Karpas-422 (cell line): ENCODE data around the gene RIOK2. TPM values are rescaled to one million over a fixed set of nuclear protein-coding genes. Genes with fewer than 3 reads are reported as not detected.

Experiments
- DNase-seq: peaks from one replicate; pipeline ENCODE4 v3.0.0-alpha.2; 2015
- H2AFZ ChIP-seq: fragments of 200-600 bp; sonication (generic); 2 replicates; pipeline ENCODE4 v1.6.1; 2014; ENCODE audit warnings: antibody characterized with exemption, low read length, mixed read lengths
- H3K27ac ChIP-seq: fragments of 200-600 bp; sonication (generic); 2 replicates; pipeline ENCODE4 v1.5.1; 2014; ENCODE audit warnings: mild to moderate bottlenecking, low read length, moderate library complexity
- H3K27me3 ChIP-seq: fragments of 200-600 bp; sonication (generic); 2 replicates; pipeline ENCODE4 v1.6.1; 2014; ENCODE audit warnings: low read length, mixed read lengths
- H3K36me3 ChIP-seq: fragments of 200-600 bp; sonication (generic); 2 replicates; pipeline ENCODE4 v1.6.1; 2014; ENCODE audit warnings: low read length, mixed read lengths; ENCODE audit not compliant: insufficient read depth
- H3K4me1 ChIP-seq: fragments of 200-600 bp; sonication (generic); 2 replicates; pipeline ENCODE4 v1.6.1; 2014; ENCODE audit warnings: mild to moderate bottlenecking, low read length, mixed read lengths
- H3K4me2 ChIP-seq: fragments of 200-600 bp; sonication (generic); 2 replicates; pipeline ENCODE4 v1.6.1; 2014; ENCODE audit warnings: low read length, low read depth, mild to moderate bottlenecking; ENCODE audit not compliant: poor library complexity, severe bottlenecking
- H3K4me3 ChIP-seq: fragments of 200-600 bp; sonication (generic); 2 replicates; pipeline ENCODE4 v1.5.1; 2014; ENCODE audit warnings: mild to moderate bottlenecking, antibody characterized with exemption, low read length, mixed read lengths
- H3K79me2 ChIP-seq: fragments of 200-600 bp; sonication (generic); 2 replicates; pipeline ENCODE4 v1.6.1; 2014; ENCODE audit warnings: mild to moderate bottlenecking, low read length, mixed read lengths
- H3K9ac ChIP-seq: fragments of 200-600 bp; sonication (generic); 2 replicates; pipeline ENCODE4 v1.6.0; 2014; ENCODE audit warnings: low read length
- H3K9me2 ChIP-seq: fragments of 200-600 bp; sonication (generic), shearing (Covaris generic); replicated peaks from 2 replicates; pipeline ENCODE4 v1.6.0; 2014; ENCODE audit warnings: mild to moderate bottlenecking, low read length, moderate library complexity; ENCODE audit not compliant: insufficient read depth
- H3K9me3 ChIP-seq: fragments of 300-700, 200-600 bp; sonication (generic); 2 replicates; pipeline ENCODE4 v1.6.1; 2014; ENCODE audit warnings: low read length, mixed read lengths
- H4K20me1 ChIP-seq: fragments of 200-600 bp; sonication (generic); 2 replicates; pipeline ENCODE4 v1.6.1; 2014; ENCODE audit warnings: mild to moderate bottlenecking, antibody characterized with exemption, low read length, low read depth; ENCODE audit not compliant: insufficient read depth
- total RNA-seq: library from RNA; depleted of rRNA; stranded (reverse); fragments of >200 nt; shearing (Covaris generic); gene quantifications from 2 replicates; pipeline ENCODE4 v1.2.3, GENCODE V29; 2014; ENCODE audit warnings: low replicate concordance

The RIOK2 gene
- total RNA-seq, 1 experiment from 2014 or later: 28.9 TPM

DNA sequence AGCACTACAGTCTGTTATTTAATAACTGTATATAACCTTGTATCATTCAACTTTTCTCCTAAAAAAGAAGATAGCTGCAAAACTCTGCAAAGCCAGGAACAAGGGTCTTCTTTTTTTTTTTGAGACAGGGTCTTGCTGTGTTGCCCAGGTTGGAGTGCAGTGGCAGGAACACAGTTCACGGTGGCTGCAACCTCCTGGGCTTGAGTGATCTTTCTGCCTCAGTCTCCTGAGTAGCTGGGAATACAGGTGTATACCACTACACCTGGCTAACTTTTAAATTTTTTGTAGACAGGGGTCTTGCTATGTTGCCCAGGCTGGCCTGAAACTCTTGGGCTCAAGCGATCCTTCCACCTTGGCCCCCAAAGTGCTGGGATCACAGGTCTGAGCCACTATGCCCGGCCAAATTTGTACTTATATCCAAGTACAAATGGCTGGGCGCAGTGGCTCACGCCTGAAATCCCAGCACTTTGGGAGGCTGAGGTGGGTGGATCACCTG is 19.2 kb downstream of the RIOK2 start:
- no peaks in the 10 kb centered on the region for H3K9me3 ChIP-seq
- no peak overlapping the region for H3K4me3 ChIP-seq
- H3K79me2 ChIP-seq: peaks cover 6% of the 10 kb centered on the region; the same call in 1 of the 2 replicates
- H3K4me1 ChIP-seq: peaks cover 13% of the 10 kb centered on the region
- no peak overlapping the region for H2AFZ ChIP-seq
- H3K4me2 ChIP-seq: no peak overlapping the region
- peaks cover 53% of the 10 kb centered on the region for H3K36me3 ChIP-seq
- no peak overlapping the region for H3K27ac ChIP-seq
- no peaks in the 10 kb centered on the region for H3K27me3 ChIP-seq
- no peak for DNase-seq
- H3K9me2 ChIP-seq: no peaks in the 10 kb centered on the region
- no peak overlapping the region for H3K9ac ChIP-seq
- no peaks in the 10 kb centered on the region for H4K20me1 ChIP-seq

DNA sequence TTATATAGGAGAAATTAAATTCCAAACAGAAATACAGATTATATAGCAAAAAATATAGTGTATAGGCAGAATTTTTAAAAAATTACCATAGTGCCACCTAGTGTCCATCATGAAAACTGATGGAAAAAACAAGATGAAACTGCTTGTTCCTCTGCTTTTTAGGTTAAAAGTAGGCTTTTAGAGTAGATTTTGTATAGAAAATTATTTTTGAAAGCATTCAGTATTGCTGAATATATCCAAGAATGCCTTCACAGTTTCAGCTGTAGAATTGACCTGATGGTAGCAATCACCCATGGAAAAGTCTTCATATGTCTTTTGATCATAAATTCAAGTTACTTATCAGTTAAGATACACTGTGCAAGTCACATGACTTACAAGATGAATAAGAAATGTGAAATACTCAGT is 19.7 kb downstream of the RIOK2 start:
- Histone ChIP-seq H3K9me2 (no peaks in the 10 kb centered on the region), H3K79me2 (peaks cover 6% of the 10 kb centered on the region; the same call in 1 of the 2 replicates), H3K27me3 (no peaks in the 10 kb centered on the region), H2AFZ (no peak overlapping the region), H3K36me3 (peaks cover 52% of the 10 kb centered on the region), H3K27ac (no peak overlapping the region), H3K9ac (no peak overlapping the region), H3K4me3 (no peak overlapping the region), H3K4me2 (no peak overlapping the region), H3K9me3 (peaks cover 3% of the 10 kb centered on the region), H4K20me1 (no peaks in the 10 kb centered on the region), H3K4me1 (peaks cover 13% of the 10 kb centered on the region)
- peak; percentile 59 for DNase-seq

DNA sequence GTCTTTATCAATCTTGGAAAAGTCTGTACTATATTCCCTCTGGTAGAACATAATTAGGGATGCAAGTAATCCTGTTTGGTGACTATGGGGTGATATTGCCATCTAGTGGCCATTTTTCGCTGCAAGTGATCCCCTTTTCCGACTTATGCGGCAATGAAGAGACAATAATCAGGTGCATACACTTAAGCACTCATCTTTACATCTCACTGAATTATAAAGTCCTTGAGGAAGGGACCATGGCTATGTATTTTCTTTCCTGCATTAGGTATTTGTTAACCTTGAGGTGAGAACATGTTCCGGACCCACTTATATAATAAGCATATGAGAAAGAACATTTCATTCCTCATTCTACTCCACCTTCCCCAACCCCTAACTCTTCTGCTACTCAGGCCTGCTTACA is 21.0 kb downstream of the RIOK2 start:
- Histone ChIP-seq H3K36me3 (peaks cover 53% of the 10 kb centered on the region), H3K4me1 (peaks cover 1% of the 10 kb centered on the region; the same call in 1 of the 2 replicates), H3K4me3 (no peak overlapping the region), H3K9ac (no peak overlapping the region), H3K27me3 (no peaks in the 10 kb centered on the region), H3K79me2 (no peaks in the 10 kb centered on the region), H3K4me2 (no peak overlapping the region), H3K27ac (no peak overlapping the region), H3K9me2 (no peaks in the 10 kb centered on the region), H4K20me1 (no peaks in the 10 kb centered on the region), H3K9me3 (peaks cover 13% of the 10 kb centered on the region), H2AFZ (no peak overlapping the region)
- peak; percentile 76 for DNase-seq

DNA sequence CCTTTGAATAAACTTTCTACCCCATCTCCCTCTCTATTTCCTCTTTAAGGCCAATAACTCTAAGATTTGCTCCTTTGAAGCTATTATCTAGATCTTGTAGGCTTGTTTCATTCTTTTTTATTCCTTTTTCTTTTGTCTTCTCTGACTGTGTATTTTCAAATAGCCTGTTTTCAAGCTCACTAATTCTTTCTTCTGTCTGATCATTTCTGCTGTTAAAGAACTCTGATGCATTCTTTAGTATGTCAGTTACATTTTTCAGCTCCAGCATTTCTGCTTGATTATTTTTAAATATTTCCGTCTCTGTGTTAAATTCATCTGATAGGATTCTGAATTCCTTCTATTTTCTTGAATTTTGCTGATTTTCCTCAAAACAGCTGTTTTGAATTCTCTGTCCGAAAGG is 25.4 kb downstream of the RIOK2 start:
- no peaks in the 10 kb centered on the region for H3K4me1 ChIP-seq
- H3K9ac ChIP-seq: no peak overlapping the region
- H3K27me3 ChIP-seq: no peaks in the 10 kb centered on the region
- no peaks in the 10 kb centered on the region for H3K9me2 ChIP-seq
- H3K79me2 ChIP-seq: no peaks in the 10 kb centered on the region
- peaks cover 16% of the 10 kb centered on the region for H3K9me3 ChIP-seq
- no peak overlapping the region for H3K4me2 ChIP-seq
- no peak overlapping the region for H3K4me3 ChIP-seq
- H4K20me1 ChIP-seq: no peaks in the 10 kb centered on the region
- H2AFZ ChIP-seq: no peak overlapping the region
- no peak overlapping the region for H3K27ac ChIP-seq
- peaks cover 41% of the 10 kb centered on the region for H3K36me3 ChIP-seq
- no peak for DNase-seq

DNA sequence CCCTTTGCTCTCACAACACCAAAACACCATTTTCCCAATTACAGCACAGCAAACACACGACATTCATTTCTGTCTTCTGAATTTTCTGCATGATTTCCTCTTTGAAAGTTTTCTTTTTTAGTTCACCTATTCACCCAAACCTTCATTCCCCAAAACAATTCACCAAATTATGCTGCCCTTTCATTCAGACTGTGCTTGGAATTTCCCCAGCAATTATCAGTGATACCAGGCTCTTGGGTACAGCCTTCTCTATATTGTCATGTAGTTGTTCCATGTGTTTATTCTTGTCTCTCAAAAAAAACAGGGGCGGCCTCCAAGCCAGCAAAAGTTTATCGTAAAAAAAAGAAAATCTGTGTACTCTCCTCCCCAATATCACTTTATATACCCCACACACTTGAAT is 31.7 kb downstream of the RIOK2 start:
- Histone ChIP-seq H2AFZ (no peak overlapping the region), H3K4me3 (no peak overlapping the region), H3K9ac (no peak overlapping the region), H3K79me2 (no peaks in the 10 kb centered on the region), H4K20me1 (no peaks in the 10 kb centered on the region), H3K9me2 (no peaks in the 10 kb centered on the region), H3K27me3 (no peaks in the 10 kb centered on the region), H3K4me1 (no peaks in the 10 kb centered on the region), H3K4me2 (no peak overlapping the region), H3K27ac (no peak overlapping the region), H3K9me3 (peaks cover 4% of the 10 kb centered on the region; the same call in 1 of the 2 replicates), H3K36me3 (no peaks in the 10 kb centered on the region)
- DNase-seq: no peak

DNA sequence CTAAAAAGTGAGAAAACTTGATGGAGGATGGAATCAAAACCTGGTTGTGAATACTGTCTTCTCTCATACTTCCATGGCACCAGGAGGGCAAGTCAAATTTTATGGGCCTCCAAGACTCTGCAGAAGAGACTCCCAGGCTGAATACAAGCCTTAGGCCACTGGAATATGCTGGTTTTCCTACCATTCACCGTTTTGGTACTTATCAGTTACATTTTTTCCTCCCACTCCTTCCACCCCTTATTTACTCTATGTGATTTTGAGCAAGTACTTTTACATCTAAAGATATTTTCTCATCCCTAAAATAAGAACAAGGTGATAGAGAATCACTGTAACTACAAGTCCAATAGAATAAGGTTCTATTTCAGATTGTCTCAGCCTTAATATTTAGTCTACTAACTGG is 32.6 kb downstream of the RIOK2 start:
- Histone ChIP-seq H3K27me3 (no peaks in the 10 kb centered on the region), H4K20me1 (no peaks in the 10 kb centered on the region), H3K9ac (no peak overlapping the region), H3K79me2 (no peaks in the 10 kb centered on the region), H3K27ac (no peak overlapping the region), H2AFZ (no peak overlapping the region), H3K36me3 (no peaks in the 10 kb centered on the region), H3K4me2 (no peak overlapping the region), H3K4me3 (no peak overlapping the region), H3K4me1 (no peaks in the 10 kb centered on the region), H3K9me3 (no peaks in the 10 kb centered on the region), H3K9me2 (no peaks in the 10 kb centered on the region)
- DNase-seq: no peak

DNA sequence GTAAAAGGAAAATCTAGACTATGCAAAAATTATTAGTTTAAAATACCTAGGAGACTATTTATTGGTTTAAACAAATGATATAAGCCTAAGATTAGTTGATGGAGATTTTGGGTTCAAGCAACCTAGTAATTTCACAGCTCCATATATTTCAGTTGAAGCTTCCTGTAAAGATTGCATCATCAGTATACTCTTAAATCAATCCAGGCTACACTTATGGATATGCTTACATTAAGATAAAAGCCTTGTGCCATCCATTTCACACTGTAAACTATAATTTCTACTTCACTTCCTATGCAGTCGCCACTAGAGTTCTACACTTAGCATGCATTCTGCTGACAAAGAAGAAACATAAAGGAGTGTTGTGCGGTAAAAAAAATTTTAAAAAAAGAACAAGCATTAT is 33.3 kb downstream of the RIOK2 start:
- no peaks in the 10 kb centered on the region for H3K36me3 ChIP-seq
- no peaks in the 10 kb centered on the region for H3K4me1 ChIP-seq
- no peak overlapping the region for H3K4me3 ChIP-seq
- DNase-seq: no peak
- no peak overlapping the region for H3K4me2 ChIP-seq
- H3K79me2 ChIP-seq: no peaks in the 10 kb centered on the region
- no peak overlapping the region for H3K9ac ChIP-seq
- no peaks in the 10 kb centered on the region for H4K20me1 ChIP-seq
- no peaks in the 10 kb centered on the region for H3K9me3 ChIP-seq
- H3K27me3 ChIP-seq: no peaks in the 10 kb centered on the region
- H3K27ac ChIP-seq: no peak overlapping the region
- no peaks in the 10 kb centered on the region for H3K9me2 ChIP-seq
- no peak overlapping the region for H2AFZ ChIP-seq

- Histone ChIP-seq H3K27ac (no peak overlapping the region), H3K79me2 (no peaks in the 10 kb centered on the region), H2AFZ (no peak overlapping the region), H3K9ac (no peak overlapping the region), H3K27me3 (no peaks in the 10 kb centered on the region), H3K4me2 (no peak overlapping the region), H3K9me3 (no peaks in the 10 kb centered on the region), H4K20me1 (no peaks in the 10 kb centered on the region), H3K4me3 (no peak overlapping the region), H3K9me2 (no peaks in the 10 kb centered on the region), H3K36me3 (no peaks in the 10 kb centered on the region), H3K4me1 (no peaks in the 10 kb centered on the region)
- DNase-seq: no peak
These were observed 34.8 kb downstream of the RIOK2 start for GRCh38 chr5:97148288-97148687.

- Histone ChIP-seq H3K9ac (no peak overlapping the region), H3K4me2 (no peak overlapping the region), H3K27me3 (no peaks in the 10 kb centered on the region), H3K4me1 (peaks cover 19% of the 10 kb centered on the region), H4K20me1 (no peaks in the 10 kb centered on the region), H3K9me3 (no peaks in the 10 kb centered on the region), H3K79me2 (no peaks in the 10 kb centered on the region), H2AFZ (no peak overlapping the region), H3K27ac (no peak overlapping the region), H3K4me3 (no peak overlapping the region), H3K36me3 (no peaks in the 10 kb centered on the region), H3K9me2 (no peaks in the 10 kb centered on the region)
- DNase-seq: no peak
These were observed 39.3 kb downstream of the RIOK2 start for GRCh38 chr5:97143704-97144103.
